Glutamatergic neuron (in vitro differentiated cells): Measurements from ENCODE around the gene ENDOD1. TPM values are rescaled to one million over a fixed set of nuclear protein-coding genes. Genes with fewer than 3 reads are reported as not detected.

ENCODE experiments used
- DNase-seq: peaks from one replicate; pipeline ENCODE4 v3.0.0; 2022
- H3K27ac Mint-ChIP-seq: one replicate; pipeline ENCODE4 v1.8.0; 2020; ENCODE audit warnings: mild to moderate bottlenecking, mixed read lengths, inconsistent platforms; ENCODE audit not compliant: unreplicated experiment
- H3K27me3 Mint-ChIP-seq: one replicate; pipeline ENCODE4 v1.8.0; 2020; ENCODE audit warnings: mild to moderate bottlenecking, moderate library complexity, mixed read lengths, inconsistent platforms; ENCODE audit not compliant: unreplicated experiment
- H3K36me3 Mint-ChIP-seq: one replicate; pipeline ENCODE4 v1.8.0; 2020; ENCODE audit warnings: mild to moderate bottlenecking, mixed read lengths, inconsistent platforms; ENCODE audit not compliant: unreplicated experiment
- H3K4me1 Mint-ChIP-seq: one replicate; pipeline ENCODE4 v1.8.0; 2020; ENCODE audit warnings: mild to moderate bottlenecking, low read depth, mixed read lengths, inconsistent platforms; ENCODE audit not compliant: unreplicated experiment
- H3K4me3 Mint-ChIP-seq: one replicate; pipeline ENCODE4 v1.8.0; 2020; ENCODE audit warnings: mild to moderate bottlenecking, mixed read lengths, inconsistent platforms; ENCODE audit not compliant: unreplicated experiment
- H3K9me3 Mint-ChIP-seq: one replicate; pipeline ENCODE4 v1.8.0; 2020; ENCODE audit warnings: mild to moderate bottlenecking, moderate library complexity, mixed read lengths, inconsistent platforms; ENCODE audit not compliant: unreplicated experiment
- total RNA-seq: library from RNA; stranded (reverse); fragmentation: NEBNext Ultra II Directional; extraction: Animal tissue kit (Norgen Biotek cat#: 25700); gene quantifications from one replicate; pipeline ENCODE4 v1.2.1, GENCODE V29; 2021; ENCODE audit not compliant: unreplicated experiment
- TF ChIP-seq, protein P1 (sequence below): fragments of 200-600 bp; sonication (generic); IDR thresholded peaks from one replicate; pipeline ENCODE4 v1.5.0; 2021; ENCODE audit not compliant: partially characterized antibody, unreplicated experiment

The ENDOD1 gene
- total RNA-seq, 1 donor from 2014 or later = 1.6 TPM

DNA sequence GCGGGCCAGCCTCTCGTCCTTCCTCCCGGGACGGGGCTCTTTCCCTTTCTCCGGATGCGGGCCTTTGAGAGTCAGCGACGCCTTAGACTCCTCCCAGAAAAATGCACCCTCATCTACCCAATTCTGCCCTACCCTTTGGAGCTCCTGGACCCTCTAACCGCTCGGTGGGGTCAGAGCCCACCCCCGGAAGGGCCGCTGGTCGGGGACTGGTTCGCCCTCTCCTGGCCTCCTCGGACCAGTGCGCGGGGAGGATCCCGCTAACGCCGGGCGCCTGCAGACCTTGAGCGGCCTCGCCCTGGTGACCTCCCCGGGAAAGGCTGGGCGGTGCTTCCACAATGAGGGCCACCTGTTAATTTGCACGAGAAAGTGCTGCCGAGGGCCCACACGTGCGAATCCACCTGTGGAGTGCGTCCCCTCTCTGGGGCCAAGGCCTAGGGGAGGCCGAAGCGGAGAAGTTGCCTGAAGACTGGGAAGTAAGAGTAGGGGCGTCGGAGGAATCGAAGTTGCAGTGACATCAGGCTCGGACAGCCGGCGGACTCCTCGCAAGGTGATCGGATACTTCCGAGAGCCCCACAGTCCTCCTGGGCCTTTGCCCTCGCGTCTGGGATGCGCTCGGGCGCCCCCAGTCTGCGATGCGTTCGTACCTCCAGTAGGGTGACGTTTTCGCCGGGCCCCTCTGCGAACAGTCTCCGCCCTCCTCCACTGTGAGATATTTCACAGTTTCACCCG lies 61.5 kb downstream of the ENDOD1 start:
- TF ChIP-seq, protein P1, sequence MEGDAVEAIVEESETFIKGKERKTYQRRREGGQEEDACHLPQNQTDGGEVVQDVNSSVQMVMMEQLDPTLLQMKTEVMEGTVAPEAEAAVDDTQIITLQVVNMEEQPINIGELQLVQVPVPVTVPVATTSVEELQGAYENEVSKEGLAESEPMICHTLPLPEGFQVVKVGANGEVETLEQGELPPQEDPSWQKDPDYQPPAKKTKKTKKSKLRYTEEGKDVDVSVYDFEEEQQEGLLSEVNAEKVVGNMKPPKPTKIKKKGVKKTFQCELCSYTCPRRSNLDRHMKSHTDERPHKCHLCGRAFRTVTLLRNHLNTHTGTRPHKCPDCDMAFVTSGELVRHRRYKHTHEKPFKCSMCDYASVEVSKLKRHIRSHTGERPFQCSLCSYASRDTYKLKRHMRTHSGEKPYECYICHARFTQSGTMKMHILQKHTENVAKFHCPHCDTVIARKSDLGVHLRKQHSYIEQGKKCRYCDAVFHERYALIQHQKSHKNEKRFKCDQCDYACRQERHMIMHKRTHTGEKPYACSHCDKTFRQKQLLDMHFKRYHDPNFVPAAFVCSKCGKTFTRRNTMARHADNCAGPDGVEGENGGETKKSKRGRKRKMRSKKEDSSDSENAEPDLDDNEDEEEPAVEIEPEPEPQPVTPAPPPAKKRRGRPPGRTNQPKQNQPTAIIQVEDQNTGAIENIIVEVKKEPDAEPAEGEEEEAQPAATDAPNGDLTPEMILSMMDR = peak; percentile 80
- H3K27me3 Mint-ChIP-seq = peaks cover 7% of the 10 kb centered on the region
- peaks cover 6% of the 10 kb centered on the region for H3K4me1 Mint-ChIP-seq
- H3K27ac Mint-ChIP-seq = peak overlapping the region; percentile 36
- H3K9me3 Mint-ChIP-seq = peaks cover 3% of the 10 kb centered on the region
- peak overlapping the region; percentile 87 for H3K4me3 Mint-ChIP-seq
- peak; percentile 90 for DNase-seq
- no peaks in the 10 kb centered on the region for H3K36me3 Mint-ChIP-seq

DNA sequence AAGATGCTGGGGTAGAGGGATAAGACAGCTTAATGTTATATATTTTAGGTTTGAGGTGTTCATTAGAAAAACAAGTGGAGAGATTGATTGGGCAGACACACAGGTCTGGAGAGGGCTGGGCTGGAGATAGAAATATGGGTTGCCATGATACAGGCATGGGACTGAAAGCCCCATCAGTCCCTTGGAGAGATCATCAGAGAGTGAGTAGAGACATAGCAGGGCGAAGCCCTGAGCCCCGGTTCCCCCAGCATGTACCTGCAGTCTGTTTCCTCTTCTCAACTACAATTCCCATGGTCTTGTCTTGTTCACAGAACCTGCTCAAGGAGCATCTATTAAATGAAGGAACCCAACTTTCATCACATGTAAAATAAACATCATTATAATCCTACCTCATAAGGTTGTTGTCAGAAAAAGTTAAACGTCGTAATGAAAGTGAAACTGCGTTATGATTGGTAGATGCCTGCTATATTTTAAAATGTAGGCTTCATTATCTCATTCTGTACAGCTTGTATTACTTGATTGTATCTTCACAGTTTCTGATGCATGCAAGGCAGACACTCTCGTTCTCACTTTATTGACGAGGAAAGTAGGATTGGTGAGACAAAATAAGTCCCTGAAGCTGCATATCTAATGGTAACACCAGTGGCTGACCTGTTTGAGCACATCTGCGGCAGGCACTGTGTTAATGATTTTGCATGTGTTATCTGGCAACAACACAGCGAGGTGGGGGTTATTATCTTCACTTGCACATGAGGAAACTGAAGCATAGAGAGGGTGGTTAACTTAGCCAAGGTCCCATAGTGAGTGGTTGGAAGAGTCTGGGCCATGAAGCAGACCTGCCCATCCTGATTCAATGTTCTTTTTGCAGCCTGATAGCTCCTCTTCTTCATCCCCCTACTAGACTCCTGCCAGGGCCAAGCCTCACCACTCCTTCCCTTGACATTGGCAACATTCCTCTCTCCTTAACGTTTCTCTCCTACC lies 63.5 kb downstream of the ENDOD1 start:
- no peak for DNase-seq
- no peaks in the 10 kb centered on the region for H3K36me3 Mint-ChIP-seq
- H3K27ac Mint-ChIP-seq = no peak overlapping the region
- H3K4me3 Mint-ChIP-seq = no peak overlapping the region
- H3K27me3 Mint-ChIP-seq = peaks cover 6% of the 10 kb centered on the region
- H3K4me1 Mint-ChIP-seq = peaks cover 3% of the 10 kb centered on the region
- peaks cover 4% of the 10 kb centered on the region for H3K9me3 Mint-ChIP-seq
- TF ChIP-seq, protein P1 = no peak

DNA sequence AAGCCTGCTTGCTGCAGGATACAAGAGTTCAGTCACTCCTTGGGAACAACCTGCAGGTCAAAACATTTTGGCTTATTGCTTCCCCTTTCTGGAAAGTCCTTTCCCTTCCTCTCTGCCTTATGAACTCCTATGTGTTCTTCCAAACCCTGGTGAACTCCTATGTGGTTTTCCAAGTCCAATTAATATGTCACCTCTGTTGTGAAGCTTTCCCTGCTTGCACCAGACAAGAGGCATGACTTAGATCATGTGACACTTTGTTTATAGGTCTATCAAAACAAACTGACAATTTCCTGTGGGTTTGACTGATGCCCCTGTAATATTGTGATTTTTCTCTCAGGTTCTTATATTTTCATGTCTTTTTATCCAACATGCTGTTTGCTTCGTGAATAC lies 64.2 kb downstream of the ENDOD1 start:
- no peak overlapping the region for H3K4me3 Mint-ChIP-seq
- H3K4me1 Mint-ChIP-seq = peaks cover 3% of the 10 kb centered on the region
- peaks cover 1% of the 10 kb centered on the region for H3K9me3 Mint-ChIP-seq
- peaks cover 8% of the 10 kb centered on the region for H3K27me3 Mint-ChIP-seq
- no peak overlapping the region for H3K27ac Mint-ChIP-seq
- H3K36me3 Mint-ChIP-seq = no peaks in the 10 kb centered on the region
- DNase-seq = no peak
- TF ChIP-seq, protein P1 = no peak

DNA sequence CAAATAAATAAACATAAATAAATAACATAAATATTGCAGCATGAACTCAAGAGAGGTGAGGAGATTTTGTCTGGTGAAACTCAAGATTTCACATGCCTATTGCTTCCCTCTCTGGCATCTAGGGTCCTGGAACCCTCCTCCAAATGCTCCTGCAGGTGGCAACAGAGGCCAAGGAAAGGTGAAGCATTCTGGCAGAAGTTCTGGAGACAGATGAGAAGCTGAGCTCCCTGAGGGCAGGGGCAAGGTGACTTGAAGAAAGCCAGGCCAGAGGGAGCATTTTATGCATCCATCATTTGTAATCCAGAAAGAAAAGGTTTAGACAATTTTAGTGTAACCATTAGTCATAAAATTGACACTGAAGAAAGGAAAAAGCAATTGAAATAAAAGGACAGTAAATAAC lies 64.9 kb downstream of the ENDOD1 start:
- Mint-ChIP-seq H3K27me3 (peaks cover 6% of the 10 kb centered on the region), H3K36me3 (no peaks in the 10 kb centered on the region), H3K27ac (no peak overlapping the region), H3K4me1 (peaks cover 6% of the 10 kb centered on the region), H3K4me3 (no peak overlapping the region), H3K9me3 (peaks cover 1% of the 10 kb centered on the region)
- peak; percentile 66 for DNase-seq
- TF ChIP-seq, protein P1 = peak; percentile 46
